Loucy (cell line): ENCODE data around the gene TRPM3.

Experiments used
- EZH2phosphoT487 ChIP-seq: fragments of 200-600 bp; IDR thresholded peaks from 2 replicates; pipeline ENCODE4 v1.6.1; 2018; ENCODE audit warnings: antibody characterized with exemption, mild to moderate bottlenecking, moderate library complexity, borderline replicate concordance
- TF ChIP-seq, protein P1 (sequence below): fragments of 200-600 bp; sonication (generic); conservative IDR thresholded peaks from 2 replicates; pipeline ENCODE4 v1.5.1; 2014; ENCODE audit warnings: mild to moderate bottlenecking, antibody characterized with exemption, low read length

GRCh38 chr9:70880535-70880934, 240.9 kb downstream of the TRPM3 start:
- TF ChIP-seq, protein P1, sequence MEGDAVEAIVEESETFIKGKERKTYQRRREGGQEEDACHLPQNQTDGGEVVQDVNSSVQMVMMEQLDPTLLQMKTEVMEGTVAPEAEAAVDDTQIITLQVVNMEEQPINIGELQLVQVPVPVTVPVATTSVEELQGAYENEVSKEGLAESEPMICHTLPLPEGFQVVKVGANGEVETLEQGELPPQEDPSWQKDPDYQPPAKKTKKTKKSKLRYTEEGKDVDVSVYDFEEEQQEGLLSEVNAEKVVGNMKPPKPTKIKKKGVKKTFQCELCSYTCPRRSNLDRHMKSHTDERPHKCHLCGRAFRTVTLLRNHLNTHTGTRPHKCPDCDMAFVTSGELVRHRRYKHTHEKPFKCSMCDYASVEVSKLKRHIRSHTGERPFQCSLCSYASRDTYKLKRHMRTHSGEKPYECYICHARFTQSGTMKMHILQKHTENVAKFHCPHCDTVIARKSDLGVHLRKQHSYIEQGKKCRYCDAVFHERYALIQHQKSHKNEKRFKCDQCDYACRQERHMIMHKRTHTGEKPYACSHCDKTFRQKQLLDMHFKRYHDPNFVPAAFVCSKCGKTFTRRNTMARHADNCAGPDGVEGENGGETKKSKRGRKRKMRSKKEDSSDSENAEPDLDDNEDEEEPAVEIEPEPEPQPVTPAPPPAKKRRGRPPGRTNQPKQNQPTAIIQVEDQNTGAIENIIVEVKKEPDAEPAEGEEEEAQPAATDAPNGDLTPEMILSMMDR: no peak
- no peak for TF ChIP-seq EZH2phosphoT487
